Erythroblast (primary cell): Measurements from ENCODE around the gene MYO1C.

Source experiments
- GATA1 ChIP-seq: IDR thresholded peaks from 2 replicates; pipeline ENCODE4 v1.6.1; 2011; ENCODE audit warnings: low read depth, mild to moderate bottlenecking, control low read depth, low read length, moderate library complexity
- POLR2A ChIP-seq: IDR thresholded peaks from 2 replicates; pipeline ENCODE4 v1.6.1; 2011; ENCODE audit warnings: mild to moderate bottlenecking, low read length

- TF ChIP-seq POLR2A (no peak), GATA1 (no peak)
Measured at GRCh38 chr17:1420163-1420562, 72.3 kb downstream of the MYO1C start.
